ENCODE measurements around the gene CDH4. TPM values are rescaled to one million over a fixed set of nuclear protein-coding genes. Genes with fewer than 3 reads are reported as not detected.

CDH4 gene
- polyA plus RNA-seq, 1 donor = 1.7 TPM

DNA sequence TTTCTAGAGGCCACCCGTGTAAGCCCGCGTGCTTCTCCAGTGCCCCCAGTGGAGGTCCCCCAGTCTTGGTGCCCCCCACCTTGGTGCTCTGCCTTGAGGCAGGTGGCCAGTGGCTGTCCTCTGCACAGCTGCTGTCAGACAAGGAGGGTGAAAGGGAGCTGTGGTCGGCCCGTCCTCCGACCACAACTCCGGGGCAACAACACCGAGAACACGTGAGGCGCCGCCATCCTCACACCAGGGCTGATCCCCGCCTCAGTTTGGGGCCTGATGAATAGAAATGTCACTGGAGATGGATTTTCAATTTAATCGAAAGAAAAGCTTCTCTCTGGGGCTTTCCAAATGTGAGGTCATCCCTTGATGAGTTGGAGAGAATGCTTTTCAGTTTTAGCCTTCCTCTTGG lies 304.6 kb downstream of the CDH4 start:
- Histone ChIP-seq H3K27ac (ENCODE audit: low read length) (no peak overlapping the region), H3K4me1 (ENCODE audit: control insufficient read depth, insufficient read depth, low read length) (no peaks in the 10 kb centered on the region), H3K9me3 (ENCODE audit: control insufficient read depth, low read depth, low read length) (no peaks in the 10 kb centered on the region), H3K4me3 (ENCODE audit: low read length) (no peak overlapping the region), H3K36me3 (ENCODE audit: control insufficient read depth, insufficient read depth, low read length) (no peaks in the 10 kb centered on the region), H3K27me3 (ENCODE audit: control insufficient read depth, insufficient read depth, low read length) (no peaks in the 10 kb centered on the region)
- no CpG with 5 or more reads among the region's 13 CpGs for WGBS (ENCODE audit: insufficient coverage, low lambda C conversion rate)
- no peak for DNase-seq

DNA sequence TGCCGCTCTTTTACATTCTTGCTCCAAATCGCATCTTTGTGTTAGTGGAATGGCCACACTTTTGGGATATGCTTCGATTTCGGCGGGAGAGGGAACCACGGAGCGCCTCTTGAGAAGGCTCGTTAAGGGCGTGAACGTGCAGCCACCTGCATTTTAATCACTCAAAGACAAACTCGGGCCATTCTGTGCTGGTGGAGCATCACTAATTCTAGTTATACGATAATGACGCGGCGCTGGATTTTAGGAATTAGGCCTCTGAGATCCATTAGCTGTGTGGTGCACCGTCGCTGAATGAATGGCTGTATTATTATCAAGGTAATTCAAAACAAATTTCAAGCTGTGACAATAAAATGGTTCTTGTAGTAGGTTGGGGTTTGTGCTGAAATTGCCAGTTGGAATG lies 305.6 kb downstream of the CDH4 start:
- no peak for DNase-seq

GRCh38 chr20:61558726-61559125 lies 306.7 kb downstream of the CDH4 start:
- Histone ChIP-seq H3K4me1 (ENCODE audit: control insufficient read depth, insufficient read depth, low read length) (no peaks in the 10 kb centered on the region), H3K36me3 (ENCODE audit: control insufficient read depth, insufficient read depth, low read length) (no peaks in the 10 kb centered on the region), H3K4me3 (ENCODE audit: low read length) (no peak overlapping the region), H3K9me3 (ENCODE audit: control insufficient read depth, low read depth, low read length) (no peaks in the 10 kb centered on the region), H3K27ac (ENCODE audit: low read length) (no peak overlapping the region), H3K27me3 (ENCODE audit: control insufficient read depth, insufficient read depth, low read length) (no peaks in the 10 kb centered on the region)
- WGBS (ENCODE audit: insufficient coverage, low lambda C conversion rate) = no CpG with 5 or more reads among the region's 10 CpGs
- DNase-seq = no peak

More for the DNA sequence above, 305.6 kb downstream of the CDH4 start:
- WGBS (ENCODE audit: insufficient coverage, low lambda C conversion rate) = 92% methylated on average over 7 of the region's 17 CpGs
- Histone ChIP-seq H3K4me3 (ENCODE audit: low read length) (no peak overlapping the region), H3K27me3 (ENCODE audit: control insufficient read depth, insufficient read depth, low read length) (no peaks in the 10 kb centered on the region), H3K27ac (ENCODE audit: low read length) (no peak overlapping the region), H3K4me1 (ENCODE audit: control insufficient read depth, insufficient read depth, low read length) (no peaks in the 10 kb centered on the region), H3K9me3 (ENCODE audit: control insufficient read depth, low read depth, low read length) (no peaks in the 10 kb centered on the region), H3K36me3 (ENCODE audit: control insufficient read depth, insufficient read depth, low read length) (no peaks in the 10 kb centered on the region)

GRCh38 chr20:61559706-61560315 lies 307.8 kb downstream of the CDH4 start:
- Histone ChIP-seq H3K36me3 (ENCODE audit: control insufficient read depth, insufficient read depth, low read length) (no peaks in the 10 kb centered on the region), H3K27ac (ENCODE audit: low read length) (no peak overlapping the region), H3K4me3 (ENCODE audit: low read length) (no peak overlapping the region), H3K4me1 (ENCODE audit: control insufficient read depth, insufficient read depth, low read length) (no peaks in the 10 kb centered on the region), H3K9me3 (ENCODE audit: control insufficient read depth, low read depth, low read length) (no peaks in the 10 kb centered on the region), H3K27me3 (ENCODE audit: control insufficient read depth, insufficient read depth, low read length) (no peaks in the 10 kb centered on the region)
- no CpG with 5 or more reads among the region's 19 CpGs for WGBS (ENCODE audit: insufficient coverage, low lambda C conversion rate)
- DNase-seq = no peak

GRCh38 chr20:61560361-61560853 lies 308.3 kb downstream of the CDH4 start:
- no peaks in the 10 kb centered on the region for H3K36me3 ChIP-seq (ENCODE audit: control insufficient read depth, insufficient read depth, low read length)
- no CpG with 5 or more reads among the region's 15 CpGs for WGBS (ENCODE audit: insufficient coverage, low lambda C conversion rate)
- H3K4me1 ChIP-seq (ENCODE audit: control insufficient read depth, insufficient read depth, low read length) = no peaks in the 10 kb centered on the region
- no peak overlapping the region for H3K4me3 ChIP-seq (ENCODE audit: low read length)
- H3K9me3 ChIP-seq (ENCODE audit: control insufficient read depth, low read depth, low read length) = no peaks in the 10 kb centered on the region
- no peaks in the 10 kb centered on the region for H3K27me3 ChIP-seq (ENCODE audit: control insufficient read depth, insufficient read depth, low read length)
- no peak overlapping the region for H3K27ac ChIP-seq (ENCODE audit: low read length)
- DNase-seq = peak; percentile 23 to 48

DNA sequence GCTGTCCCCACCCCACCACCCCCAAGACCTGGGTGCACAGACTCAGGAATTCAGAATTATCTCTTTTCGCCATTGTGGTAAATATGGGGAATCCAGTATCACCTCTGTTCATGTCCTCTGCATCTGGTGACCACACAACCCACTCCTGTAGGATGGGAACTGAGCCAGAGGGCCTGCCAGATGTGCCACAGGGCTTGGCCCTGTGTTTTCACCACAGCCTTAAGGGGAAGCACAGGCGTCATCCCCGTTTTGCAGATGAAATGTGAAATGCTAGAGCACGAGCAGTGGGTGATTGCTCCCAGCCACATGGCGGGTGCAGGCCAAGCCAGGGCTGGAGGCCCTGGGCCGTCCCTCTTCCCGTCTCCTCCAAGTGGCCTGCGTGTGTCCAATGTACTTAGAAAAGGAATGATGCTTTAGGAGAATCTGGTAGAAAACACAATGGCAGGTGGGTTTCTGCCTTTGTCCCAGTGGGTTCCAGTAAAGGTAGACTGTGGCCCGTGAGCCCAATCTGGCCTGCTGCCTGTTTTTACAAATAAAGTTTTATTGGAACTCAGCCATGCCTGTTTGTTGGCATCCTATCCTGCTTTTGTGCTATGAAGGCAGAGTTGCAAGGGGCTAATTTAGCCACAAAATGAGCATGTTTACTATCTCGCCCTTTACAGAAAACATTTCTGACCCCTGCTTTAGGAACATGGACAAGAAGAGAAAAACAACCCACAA lies 309.2 kb downstream of the CDH4 start:
- no peak for DNase-seq
- no peaks in the 10 kb centered on the region for H3K27me3 ChIP-seq (ENCODE audit: control insufficient read depth, insufficient read depth, low read length)
- H3K36me3 ChIP-seq (ENCODE audit: control insufficient read depth, insufficient read depth, low read length) = no peaks in the 10 kb centered on the region
- H3K4me1 ChIP-seq (ENCODE audit: control insufficient read depth, insufficient read depth, low read length) = no peaks in the 10 kb centered on the region
- no peak overlapping the region for H3K27ac ChIP-seq (ENCODE audit: low read length)
- no peaks in the 10 kb centered on the region for H3K9me3 ChIP-seq (ENCODE audit: control insufficient read depth, low read depth, low read length)
- no CpG with 5 or more reads among the region's 10 CpGs for WGBS (ENCODE audit: insufficient coverage, low lambda C conversion rate)
- H3K4me3 ChIP-seq (ENCODE audit: low read length) = no peak overlapping the region

DNA sequence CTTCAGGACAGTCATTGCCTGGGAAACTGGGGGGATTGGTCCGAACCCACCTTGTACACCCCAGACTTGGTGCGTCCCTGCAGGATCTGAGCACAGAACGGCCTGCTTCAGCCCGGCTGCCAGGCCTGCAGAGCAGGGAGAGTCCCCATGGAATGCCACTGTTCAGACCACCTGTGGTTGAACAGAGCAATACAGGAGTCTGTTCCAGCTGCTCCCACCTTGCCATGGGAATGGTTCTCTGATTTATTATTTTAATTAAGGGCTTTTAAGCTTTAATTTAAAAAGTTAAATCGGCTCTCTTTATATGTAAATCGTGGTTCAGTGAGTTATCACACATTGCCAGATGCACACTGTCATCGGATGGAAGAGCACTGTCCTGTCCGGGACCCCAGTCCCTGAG lies 310.4 kb downstream of the CDH4 start:
- H3K9me3 ChIP-seq (ENCODE audit: control insufficient read depth, low read depth, low read length) = no peaks in the 10 kb centered on the region
- no peak overlapping the region for H3K27ac ChIP-seq (ENCODE audit: low read length)
- WGBS (ENCODE audit: insufficient coverage, low lambda C conversion rate) = 82% methylated on average over 2 of the region's 8 CpGs
- H3K27me3 ChIP-seq (ENCODE audit: control insufficient read depth, insufficient read depth, low read length) = no peaks in the 10 kb centered on the region
- H3K36me3 ChIP-seq (ENCODE audit: control insufficient read depth, insufficient read depth, low read length) = no peaks in the 10 kb centered on the region
- H3K4me1 ChIP-seq (ENCODE audit: control insufficient read depth, insufficient read depth, low read length) = no peaks in the 10 kb centered on the region
- DNase-seq = no peak
- no peak overlapping the region for H3K4me3 ChIP-seq (ENCODE audit: low read length)

DNA sequence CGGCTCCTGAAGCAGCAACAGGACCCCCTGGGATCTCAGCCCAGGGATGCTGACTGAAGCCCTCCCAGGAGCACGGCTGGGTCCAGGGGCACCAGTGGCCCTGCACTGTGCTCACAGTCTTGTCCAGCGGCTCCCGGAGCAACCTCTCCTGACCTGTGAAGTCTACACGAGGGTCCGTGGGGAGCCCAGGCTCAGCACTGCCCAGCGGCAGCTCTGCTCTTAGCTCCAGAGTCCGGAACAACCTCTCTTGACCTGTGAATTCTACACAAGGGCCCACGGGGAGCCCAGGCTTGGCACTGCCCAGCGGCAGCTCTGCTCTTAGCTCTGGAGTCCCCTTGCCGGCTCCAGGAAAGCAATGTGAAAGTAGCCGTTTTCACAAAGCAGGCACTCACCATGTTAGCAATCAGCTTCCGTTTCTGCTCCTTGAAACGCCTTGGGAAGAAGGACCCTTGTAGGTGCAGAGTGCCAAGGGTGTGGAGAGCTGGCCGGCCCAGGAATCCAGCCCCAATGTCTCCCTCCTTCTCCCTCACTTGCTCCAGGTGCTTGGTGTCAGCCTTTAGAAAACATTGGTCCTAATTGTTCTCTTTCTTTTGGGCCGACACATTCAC lies 310.9 kb downstream of the CDH4 start:
- WGBS (ENCODE audit: insufficient coverage, low lambda C conversion rate) = no CpG with 5 or more reads among the region's 16 CpGs
- no peak for DNase-seq
- Histone ChIP-seq H3K27ac (ENCODE audit: low read length) (no peak overlapping the region), H3K36me3 (ENCODE audit: control insufficient read depth, insufficient read depth, low read length) (no peaks in the 10 kb centered on the region), H3K9me3 (ENCODE audit: control insufficient read depth, low read depth, low read length) (no peaks in the 10 kb centered on the region), H3K27me3 (ENCODE audit: control insufficient read depth, insufficient read depth, low read length) (no peaks in the 10 kb centered on the region), H3K4me1 (ENCODE audit: control insufficient read depth, insufficient read depth, low read length) (no peaks in the 10 kb centered on the region), H3K4me3 (ENCODE audit: low read length) (no peak overlapping the region)

DNA sequence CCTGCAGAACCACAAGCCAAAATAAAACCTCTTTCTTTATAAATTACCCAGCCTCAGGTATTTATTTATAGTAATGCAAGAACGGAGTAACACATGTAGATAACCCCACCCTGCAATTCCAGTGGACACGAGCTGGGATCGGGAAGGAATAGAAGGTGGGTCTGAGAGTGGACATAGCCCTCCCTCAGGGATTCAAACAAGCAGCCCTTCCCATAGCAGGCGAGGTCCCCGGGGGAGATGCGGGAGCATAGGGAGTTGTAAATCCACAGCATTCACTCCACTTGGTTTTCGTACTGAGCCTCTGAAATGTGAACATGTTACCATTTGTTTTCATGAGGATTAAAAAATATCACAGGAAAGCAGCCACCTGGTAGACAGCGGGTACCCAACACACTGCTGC lies 312.6 kb downstream of the CDH4 start:
- H3K9me3 ChIP-seq (ENCODE audit: control insufficient read depth, low read depth, low read length) = no peaks in the 10 kb centered on the region
- H3K36me3 ChIP-seq (ENCODE audit: control insufficient read depth, insufficient read depth, low read length) = no peaks in the 10 kb centered on the region
- no peaks in the 10 kb centered on the region for H3K4me1 ChIP-seq (ENCODE audit: control insufficient read depth, insufficient read depth, low read length)
- DNase-seq = no peak
- H3K27ac ChIP-seq (ENCODE audit: low read length) = no peak overlapping the region
- H3K4me3 ChIP-seq (ENCODE audit: low read length) = no peak overlapping the region
- WGBS (ENCODE audit: insufficient coverage, low lambda C conversion rate) = no CpG with 5 or more reads among the region's 8 CpGs
- H3K27me3 ChIP-seq (ENCODE audit: control insufficient read depth, insufficient read depth, low read length) = no peaks in the 10 kb centered on the region

GRCh38 chr20:61565791-61566190 lies 313.7 kb downstream of the CDH4 start:
- DNase-seq = no peak
- no peak overlapping the region for H3K27ac ChIP-seq (ENCODE audit: low read length)
- H3K4me1 ChIP-seq (ENCODE audit: control insufficient read depth, insufficient read depth, low read length) = no peaks in the 10 kb centered on the region
- no peaks in the 10 kb centered on the region for H3K27me3 ChIP-seq (ENCODE audit: control insufficient read depth, insufficient read depth, low read length)
- no CpG with 5 or more reads among the region's 12 CpGs for WGBS (ENCODE audit: insufficient coverage, low lambda C conversion rate)
- H3K9me3 ChIP-seq (ENCODE audit: control insufficient read depth, low read depth, low read length) = no peaks in the 10 kb centered on the region
- no peak overlapping the region for H3K4me3 ChIP-seq (ENCODE audit: low read length)
- no peaks in the 10 kb centered on the region for H3K36me3 ChIP-seq (ENCODE audit: control insufficient read depth, insufficient read depth, low read length)
